NT2/D1 (cell line): ENCODE data around the gene PALD1.

Source experiments
- SUZ12 ChIP-seq: IDR thresholded peaks from 2 replicates; pipeline ENCODE4 v1.6.1; 2011; ENCODE audit not compliant: insufficient read length, insufficient read depth; ENCODE audit errors: extremely low read depth
- YY1 ChIP-seq: IDR thresholded peaks from 2 replicates; pipeline ENCODE4 v1.6.1; 2011; ENCODE audit not compliant: insufficient read length, insufficient read depth
- ZNF274 ChIP-seq: IDR thresholded peaks from 2 replicates; pipeline ENCODE4 v1.6.1; 2011; ENCODE audit warnings: mild to moderate bottlenecking, low read depth, low read length

- TF ChIP-seq ZNF274 (no peak), SUZ12 (no peak), YY1 (no peak)
Observed at GRCh38 chr10:70562036-70562755, 83.6 kb downstream of the PALD1 start.
